H1 (cell line): ENCODE measurements around the gene ELF4. TPM values are rescaled to one million over a fixed set of nuclear protein-coding genes. Genes with fewer than 3 reads are reported as not detected.

ENCODE experiments used
- MAX ChIP-seq: IDR thresholded peaks from 2 replicates; pipeline ENCODE4 v1.6.1; 2012; ENCODE audit warnings: inconsistent platforms
- polyA plus RNA-seq, 7 experiments: library from polyadenylated mRNA; depleted of rRNA in 3 of 7; stranded (reverse) in 5 of 7; unstranded in 2 of 7; fragments of >200 nt in 5 of 7; fragments of 200-250 nt in 2 of 7; gene quantifications; 1 replicate in 5 of 7; 2 replicates in 1 of 7; 4 replicates in 1 of 7; pipeline versions ENCODE4 v1.2.1 to v1.2.3, GENCODE V29; 2011 to 2013; ENCODE audit warnings: missing spikeins in 2 of 7, mixed read lengths in 2 of 7
- total RNA-seq: library from RNA; stranded (reverse); fragmentation: NEBNext Ultra II Directional; extraction: Animal tissue kit (Norgen Biotek cat#: 25700); gene quantifications from 2 replicates; pipeline ENCODE4 v1.2.1, GENCODE V29; 2021

Gene ELF4
- total and polyA plus RNA-seq, 2 of the 8 experiments (the other 6 are each of a cell fraction or from before 2014, with no cell fraction given) = 1.8 to 2.0 TPM

GRCh38 chrX:130075777-130076176, 34.5 kb downstream of the ELF4 start (continued):
- no peak for TF ChIP-seq MAX
